HepG2 (cell line): Measurements from ENCODE around the gene RABGAP1. TPM values are rescaled to one million over a fixed set of nuclear protein-coding genes. Genes with fewer than 3 reads are reported as not detected.
A peak's percentile ranks its signal among the peaks of the same experiment; 100 is the strongest.

Source experiments
- CBX2 ChIP-seq, 2 experiments: fragments of 200-600 bp in 1 of 2; sonication (generic); formaldehyde crosslinking in 1 of 2; IDR thresholded peaks; 2 replicates each; pipeline versions ENCODE4 v1.7.0 to v1.8.1; 2018 to 2022; ENCODE audit warnings: low read depth in 2 of 2, low read length in 1 of 2, mild to moderate bottlenecking in 1 of 2, missing genetic modification reagents in 1 of 2
- CTCF ChIP-seq: sonication (generic); formaldehyde crosslinking; IDR thresholded peaks from 2 replicates; pipeline ENCODE4 v1.5.0; 2020; ENCODE audit warnings: mild to moderate bottlenecking, missing genetic modification reagents, moderate library complexity
- EEA1 ChIP-seq: sonication (generic); formaldehyde crosslinking; IDR thresholded peaks from 2 replicates; pipeline ENCODE4 v1.5.1; 2020; ENCODE audit warnings: mild to moderate bottlenecking, missing genetic modification reagents, borderline replicate concordance
- PHF8 ChIP-seq: sonication (generic); formaldehyde crosslinking; IDR thresholded peaks from 2 replicates; pipeline ENCODE4 v1.5.0; 2020; ENCODE audit warnings: missing genetic modification reagents
- SMYD3 ChIP-seq: sonication (generic); formaldehyde crosslinking; IDR thresholded peaks from 2 replicates; pipeline ENCODE4 v1.8.1; 2023; ENCODE audit warnings: mild to moderate bottlenecking, missing genetic modification reagents
- SNAPC2 ChIP-seq: sonication (generic); formaldehyde crosslinking; IDR thresholded peaks from 2 replicates; pipeline ENCODE4 v1.8.1; 2022; ENCODE audit warnings: mild to moderate bottlenecking, missing genetic modification reagents
- TGIF2 ChIP-seq: IDR thresholded peaks from 2 replicates; pipeline ENCODE4 v1.6.1; 2016; ENCODE audit warnings: control low read depth, missing compliant biosample characterization
- WIZ ChIP-seq: sonication (generic); formaldehyde crosslinking; IDR thresholded peaks from 2 replicates; pipeline ENCODE4 v1.5.1; 2020; ENCODE audit warnings: mild to moderate bottlenecking, missing genetic modification reagents
- ZBTB46 ChIP-seq: sonication (generic); formaldehyde crosslinking; IDR thresholded peaks from 2 replicates; pipeline ENCODE4 v1.4.0; 2020; ENCODE audit warnings: mild to moderate bottlenecking, missing genetic modification reagents, borderline replicate concordance
- ZNF205 ChIP-seq: IDR thresholded peaks from 2 replicates; pipeline ENCODE4 v1.6.1; 2018; ENCODE audit warnings: missing biosample characterization, missing genetic modification reagents
- ZNF567 ChIP-seq: sonication (generic); formaldehyde crosslinking; IDR thresholded peaks from 2 replicates; pipeline ENCODE4 v1.8.1; 2023; ENCODE audit warnings: mild to moderate bottlenecking, missing genetic modification reagents, borderline replicate concordance
- ZNF746 ChIP-seq: sonication (generic); formaldehyde crosslinking; IDR thresholded peaks from 2 replicates; pipeline ENCODE4 v1.8.0; 2022; ENCODE audit warnings: mild to moderate bottlenecking, missing genetic modification reagents
- ZXDC ChIP-seq: sonication (generic); formaldehyde crosslinking; IDR thresholded peaks from 2 replicates; pipeline ENCODE4 v1.5.0; 2020; ENCODE audit warnings: mild to moderate bottlenecking, missing genetic modification reagents
- polyA plus RNA-seq, 8 experiments: library from polyadenylated mRNA; depleted of rRNA in 3 of 8; stranded (reverse) in 7 of 8; unstranded in 1 of 8; fragments of >200 nt; fragmentation: Illumina TruSeq in 4 of 8; extraction: Trizol in 4 of 8; gene quantifications; 2 replicates each; pipeline versions ENCODE4 v1.2.1 to v1.2.3, GENCODE V29; 2011 to 2016; ENCODE audit warnings: low read depth in 4 of 8, missing spikeins in 1 of 8, mixed read lengths in 1 of 8; ENCODE audit not compliant: insufficient read depth in 1 of 8
- total RNA-seq, 5 experiments: library from RNA; depleted of rRNA; stranded (reverse); fragments of >200 nt; fragmentation: Illumina TruSeq; extraction: Trizol; gene quantifications; 2 replicates each; pipeline ENCODE4 v1.2.3, GENCODE V29; 2016; ENCODE audit warnings: low read depth in 1 of 5
- TF ChIP-seq, protein P1 (sequence below): sonication (generic); formaldehyde crosslinking; IDR thresholded peaks from 2 replicates; pipeline ENCODE4 v1.5.0; 2020; ENCODE audit warnings: missing genetic modification reagents
- TF ChIP-seq, protein P2 (sequence below): sonication (generic); formaldehyde crosslinking; IDR thresholded peaks from 2 replicates; pipeline ENCODE4 v1.4.0; 2020; ENCODE audit warnings: low read depth, missing genetic modification reagents

Gene RABGAP1
- total and polyA plus RNA-seq, 2 of the 13 experiments (the other 11 are each of a cell fraction or from before 2014, with no cell fraction given) = 19.1 to 19.3 TPM

DNA sequence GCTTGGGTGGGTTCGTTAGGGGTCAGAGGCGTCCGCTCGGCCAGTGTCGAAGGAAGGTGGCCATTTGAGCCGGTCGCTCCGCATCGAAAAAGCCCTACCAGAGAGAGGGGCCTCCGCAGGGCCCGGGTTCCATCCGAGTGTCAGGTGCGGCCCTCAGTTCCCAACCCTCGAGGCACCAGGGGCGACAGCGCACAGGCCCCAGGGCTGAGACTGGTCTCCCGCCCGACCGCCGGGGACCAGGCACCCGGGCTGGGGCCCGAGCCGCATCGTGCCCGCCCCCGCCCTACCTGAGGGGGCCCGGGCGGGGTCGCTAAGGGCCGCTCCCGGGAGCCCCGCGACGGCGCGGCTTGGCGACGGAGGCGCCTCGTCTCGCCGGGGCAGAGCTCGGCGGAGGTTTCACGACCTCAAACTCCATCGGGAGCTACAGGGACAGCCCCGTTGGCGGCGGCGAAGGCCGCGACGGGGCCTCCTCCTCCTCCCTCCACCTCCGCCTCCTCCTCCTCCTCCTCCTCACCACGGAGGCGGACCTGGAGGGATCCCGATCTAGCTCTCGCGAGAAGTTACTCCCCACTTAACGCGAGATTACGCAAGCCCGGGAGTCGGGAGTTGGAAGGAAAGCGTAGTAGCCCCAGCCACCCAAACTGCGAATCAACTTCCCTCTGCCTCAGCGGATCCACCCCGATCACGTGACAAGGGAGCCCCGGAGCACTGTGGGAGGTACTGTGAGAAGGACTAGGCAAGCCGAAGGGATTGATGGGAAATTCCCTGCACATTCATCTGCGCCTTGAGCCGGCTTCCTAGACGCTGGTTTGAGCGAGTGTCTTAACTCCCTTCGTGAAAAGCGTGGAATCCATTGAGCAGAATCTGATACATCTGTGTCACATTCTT is 35.8 kb upstream of the RABGAP1 start, which contains the start of gene RC3H2 (continued):
- TF ChIP-seq PHF8 (peak; percentile 90), EEA1 (no peak), ZNF205 (CRISPR knock-in tag) (0 out of 2 replicates have a peak, but pooled peaks have one; percentile 21), ZNF567 (CRISPR knock-in tag) (no peak), SNAPC2 (no peak), CTCF (CRISPR knock-in tag) (no peak), ZXDC (no peak; the same call in 1 of the 2 replicates), SMYD3 (CRISPR knock-in tag) (no peak), CBX2 (IDR thresholded peaks at IDR 0.05; ENCODE audit: low read depth, low read length) (no peak), CBX2 (CRISPR knock-in tag; IDR thresholded peaks at IDR 0.05; ENCODE audit: low read depth) (no peak), ZBTB46 (CRISPR knock-in tag) (no peak), WIZ (CRISPR knock-in tag) (no peak), ZNF746 (CRISPR knock-in tag) (peak; percentile 27), TGIF2 (CRISPR knock-in tag) (no peak)
- TF ChIP-seq, protein P1, sequence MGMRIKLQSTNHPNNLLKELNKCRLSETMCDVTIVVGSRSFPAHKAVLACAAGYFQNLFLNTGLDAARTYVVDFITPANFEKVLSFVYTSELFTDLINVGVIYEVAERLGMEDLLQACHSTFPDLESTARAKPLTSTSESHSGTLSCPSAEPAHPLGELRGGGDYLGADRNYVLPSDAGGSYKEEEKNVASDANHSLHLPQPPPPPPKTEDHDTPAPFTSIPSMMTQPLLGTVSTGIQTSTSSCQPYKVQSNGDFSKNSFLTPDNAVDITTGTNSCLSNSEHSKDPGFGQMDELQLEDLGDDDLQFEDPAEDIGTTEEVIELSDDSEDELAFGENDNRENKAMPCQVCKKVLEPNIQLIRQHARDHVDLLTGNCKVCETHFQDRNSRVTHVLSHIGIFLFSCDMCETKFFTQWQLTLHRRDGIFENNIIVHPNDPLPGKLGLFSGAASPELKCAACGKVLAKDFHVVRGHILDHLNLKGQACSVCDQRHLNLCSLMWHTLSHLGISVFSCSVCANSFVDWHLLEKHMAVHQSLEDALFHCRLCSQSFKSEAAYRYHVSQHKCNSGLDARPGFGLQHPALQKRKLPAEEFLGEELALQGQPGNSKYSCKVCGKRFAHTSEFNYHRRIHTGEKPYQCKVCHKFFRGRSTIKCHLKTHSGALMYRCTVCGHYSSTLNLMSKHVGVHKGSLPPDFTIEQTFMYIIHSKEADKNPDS (CRISPR knock-in tag) = no peak
- TF ChIP-seq, protein P2, sequence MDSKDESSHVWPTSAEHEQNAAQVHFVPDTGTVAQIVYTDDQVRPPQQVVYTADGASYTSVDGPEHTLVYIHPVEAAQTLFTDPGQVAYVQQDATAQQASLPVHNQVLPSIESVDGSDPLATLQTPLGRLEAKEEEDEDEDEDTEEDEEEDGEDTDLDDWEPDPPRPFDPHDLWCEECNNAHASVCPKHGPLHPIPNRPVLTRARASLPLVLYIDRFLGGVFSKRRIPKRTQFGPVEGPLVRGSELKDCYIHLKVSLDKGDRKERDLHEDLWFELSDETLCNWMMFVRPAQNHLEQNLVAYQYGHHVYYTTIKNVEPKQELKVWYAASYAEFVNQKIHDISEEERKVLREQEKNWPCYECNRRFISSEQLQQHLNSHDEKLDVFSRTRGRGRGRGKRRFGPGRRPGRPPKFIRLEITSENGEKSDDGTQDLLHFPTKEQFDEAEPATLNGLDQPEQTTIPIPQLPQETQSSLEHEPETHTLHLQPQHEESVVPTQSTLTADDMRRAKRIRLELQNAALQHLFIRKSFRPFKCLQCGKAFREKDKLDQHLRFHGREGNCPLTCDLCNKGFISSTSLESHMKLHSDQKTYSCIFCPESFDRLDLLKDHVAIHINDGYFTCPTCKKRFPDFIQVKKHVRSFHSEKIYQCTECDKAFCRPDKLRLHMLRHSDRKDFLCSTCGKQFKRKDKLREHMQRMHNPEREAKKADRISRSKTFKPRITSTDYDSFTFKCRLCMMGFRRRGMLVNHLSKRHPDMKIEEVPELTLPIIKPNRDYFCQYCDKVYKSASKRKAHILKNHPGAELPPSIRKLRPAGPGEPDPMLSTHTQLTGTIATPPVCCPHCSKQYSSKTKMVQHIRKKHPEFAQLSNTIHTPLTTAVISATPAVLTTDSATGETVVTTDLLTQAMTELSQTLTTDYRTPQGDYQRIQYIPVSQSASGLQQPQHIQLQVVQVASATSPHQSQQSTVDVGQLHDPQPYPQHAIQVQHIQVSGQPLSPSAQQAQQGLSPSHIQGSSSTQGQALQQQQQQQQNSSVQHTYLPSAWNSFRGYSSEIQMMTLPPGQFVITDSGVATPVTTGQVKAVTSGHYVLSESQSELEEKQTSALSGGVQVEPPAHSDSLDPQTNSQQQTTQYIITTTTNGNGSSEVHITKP = peak; percentile 20; the same call in 1 of the 2 replicates
